Measurements from ENCODE around the gene TFCP2. TPM values are rescaled to one million over a fixed set of nuclear protein-coding genes. Genes with fewer than 3 reads are reported as not detected.

The TFCP2 gene
- total RNA-seq, 1 donor from 2014 or later, result 22.8 TPM

DNA sequence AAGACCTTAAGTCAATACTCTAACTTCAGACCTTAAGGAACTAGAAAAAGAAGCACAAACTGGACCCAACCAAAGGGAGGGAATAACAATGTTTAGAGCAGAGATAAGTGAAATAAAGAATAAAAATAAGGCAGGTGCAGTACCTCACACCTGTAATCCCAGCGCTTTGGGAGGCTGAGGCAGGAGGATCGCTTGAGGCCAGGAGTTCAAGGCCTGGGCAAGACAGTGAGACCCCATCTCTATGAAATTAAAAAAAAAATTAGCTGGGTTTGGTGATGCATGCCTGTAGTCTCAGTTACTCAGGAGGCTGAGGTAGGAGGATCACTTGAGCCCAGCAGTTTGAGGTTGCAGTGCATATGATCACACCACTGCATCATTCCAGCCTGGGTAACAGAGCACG lies 9.1 kb downstream of the TFCP2 start:
- Histone ChIP-seq H3K36me3 (no peaks in the 10 kb centered on the region), H3K9me3 (replicated peaks) (no peaks in the 10 kb centered on the region), H3K27me3 (ENCODE audit: low read depth) (no peaks in the 10 kb centered on the region), H3K4me3 (no peak overlapping the region), H3K4me1 (no peaks in the 10 kb centered on the region), H3K27ac (replicated peaks) (no peak overlapping the region)
- DNase-seq, result no peak
- intact Hi-C loops (cut with micrococcal nuclease), result no loop called here
- TF ChIP-seq CTCF (IDR thresholded peaks at IDR 0.05; ENCODE audit: borderline replicate concordance), result no peak

- Histone ChIP-seq H3K27me3 (ENCODE audit: low read depth) (no peaks in the 10 kb centered on the region), H3K36me3 (no peaks in the 10 kb centered on the region), H3K9me3 (replicated peaks) (no peaks in the 10 kb centered on the region), H3K4me1 (no peaks in the 10 kb centered on the region), H3K27ac (replicated peaks) (no peak overlapping the region), H3K4me3 (no peak overlapping the region)
- intact Hi-C loops (cut with micrococcal nuclease), result no loop called here
- no peak for DNase-seq
- no peak for TF ChIP-seq CTCF (IDR thresholded peaks at IDR 0.05; ENCODE audit: borderline replicate concordance)
Observed at GRCh38 chr12:51162217-51162616, 10.7 kb downstream of the TFCP2 start.

GRCh38 chr12:51160814-51161459 lies 12.0 kb downstream of the TFCP2 start:
- H3K36me3 ChIP-seq, result no peaks in the 10 kb centered on the region
- H3K9me3 ChIP-seq (replicated peaks), result no peaks in the 10 kb centered on the region
- no peak overlapping the region for H3K27ac ChIP-seq (replicated peaks)
- no peak for DNase-seq
- intact Hi-C loops (cut with micrococcal nuclease), result no loop called here
- no peaks in the 10 kb centered on the region for H3K4me1 ChIP-seq
- H3K27me3 ChIP-seq (ENCODE audit: low read depth), result no peaks in the 10 kb centered on the region
- no peak for TF ChIP-seq CTCF (IDR thresholded peaks at IDR 0.05; ENCODE audit: borderline replicate concordance)
- H3K4me3 ChIP-seq, result no peak overlapping the region

DNA sequence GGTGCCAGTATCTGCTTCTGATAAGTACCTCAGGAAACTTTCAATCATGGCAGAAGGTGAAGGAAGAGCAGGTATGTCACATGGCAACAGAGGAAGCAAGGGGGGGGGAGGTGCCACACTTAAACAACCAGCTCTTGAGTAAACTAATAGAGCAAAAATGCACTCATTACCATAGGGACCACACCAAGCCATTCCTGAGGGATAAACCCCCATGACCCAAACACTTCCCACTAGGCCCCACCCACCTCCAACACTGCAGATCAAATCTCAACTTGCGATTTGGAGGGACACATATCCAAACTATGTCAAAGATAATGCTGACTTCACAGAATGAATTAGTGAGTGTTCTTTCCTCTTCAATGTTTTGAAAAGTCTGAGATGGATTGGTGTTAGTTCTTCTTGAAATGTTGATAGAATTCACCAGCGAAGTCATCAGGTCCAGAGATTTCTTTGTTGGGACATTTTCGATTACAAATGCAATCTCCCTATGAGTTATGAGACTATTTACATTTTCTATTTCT lies 16.6 kb downstream of the TFCP2 start:
- Histone ChIP-seq H3K4me1 (no peaks in the 10 kb centered on the region), H3K4me3 (no peak overlapping the region), H3K36me3 (no peaks in the 10 kb centered on the region), H3K27ac (replicated peaks) (no peak overlapping the region), H3K9me3 (replicated peaks) (no peaks in the 10 kb centered on the region), H3K27me3 (ENCODE audit: low read depth) (no peaks in the 10 kb centered on the region)
- TF ChIP-seq CTCF (IDR thresholded peaks at IDR 0.05; ENCODE audit: borderline replicate concordance), result no peak
- intact Hi-C loops (cut with micrococcal nuclease), result no loop called here
- DNase-seq, result no peak

GRCh38 chr12:51152953-51153352 lies 20.0 kb downstream of the TFCP2 start:
- Histone ChIP-seq H3K4me1 (no peaks in the 10 kb centered on the region), H3K27me3 (ENCODE audit: low read depth) (no peaks in the 10 kb centered on the region), H3K36me3 (no peaks in the 10 kb centered on the region), H3K4me3 (no peak overlapping the region), H3K27ac (replicated peaks) (no peak overlapping the region), H3K9me3 (replicated peaks) (no peaks in the 10 kb centered on the region)
- intact Hi-C loops (cut with micrococcal nuclease), result no loop called here
- DNase-seq, result no peak
- TF ChIP-seq CTCF (IDR thresholded peaks at IDR 0.05; ENCODE audit: borderline replicate concordance), result no peak
